ENCODE measurements around the gene SMTN.

DNA sequence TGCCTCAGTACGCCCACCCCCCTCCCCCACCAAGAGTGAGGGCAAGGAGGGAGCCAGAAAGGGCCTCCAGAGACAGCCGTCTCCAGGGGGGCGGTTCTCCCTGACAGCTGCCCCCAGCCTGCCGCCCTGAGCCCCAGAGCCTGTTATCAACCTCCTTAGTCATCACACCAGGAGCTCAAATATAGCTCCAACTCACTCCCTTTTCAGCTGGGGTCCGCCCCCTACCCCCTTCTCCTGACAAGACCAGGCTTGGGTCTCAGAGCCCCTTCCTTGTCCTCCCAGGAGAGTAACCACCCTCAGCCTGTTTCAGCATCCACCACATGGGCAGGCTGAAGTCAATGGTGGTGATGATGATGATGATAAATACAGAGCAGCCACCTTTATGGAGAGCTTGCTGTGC, 39.1 kb downstream of the SMTN start:
- TF ChIP-seq POLR2A (IDR thresholded peaks at IDR 0.05; ENCODE audit: low read depth, low read length) = no peak
- TF ChIP-seq POLR2AphosphoS5 (IDR thresholded peaks at IDR 0.05; ENCODE audit: low read depth, low read length) = no peak
